Measurements from ENCODE around the gene TMEM30A. TPM values are rescaled to one million over a fixed set of nuclear protein-coding genes. Genes with fewer than 3 reads are reported as not detected.

Gene TMEM30A
- total and polyA plus RNA-seq, 2 donors (not counting 3 experiments of a cell fraction or from before 2014, with no cell fraction given), result 42.2 to 197 TPM

GRCh38 chr6:75275067-75275466, 9.5 kb downstream of the TMEM30A start:
- POLR2A ChIA-PET, result interaction anchor here (1.2 kb wide), 1 partner anchor 10 kb away, joined by 6 read pairs; the partner anchor contains the start of gene TMEM30A

GRCh38 chr6:75273009-75273408, 11.6 kb downstream of the TMEM30A start:
- dilution Hi-C loops (cut with MboI; ENCODE audit: extremely low pct_ligation_motif_present, low sequenced_read_pairs) (no loop called here), intact Hi-C loops (cut with micrococcal nuclease) (no loop called here)
- Histone ChIP-seq H3K79me2 (ENCODE audit: control insufficient read depth, insufficient read depth, low read length) (peaks cover 93% of the 10 kb centered on the region), H3K27me3 (ENCODE audit: control insufficient read depth in 2 of 2, insufficient read depth in 2 of 2, low read length in 2 of 2) (no peaks in the 10 kb centered on the region), H3K4me3 (replicated peaks in 1 of 3; ENCODE audit: insufficient read depth in 1 of 3, low read depth in 1 of 3, low read length in 3 of 3) (no peak overlapping the region), H3K27ac (ENCODE audit: insufficient read depth, low read depth, low read length) (no peak overlapping the region), H3K9me1 (replicated peaks; ENCODE audit: control insufficient read depth, extremely low read depth, insufficient read depth, low read length) (no peaks in the 10 kb centered on the region), H3K4me1 (ENCODE audit: control insufficient read depth, extremely low read depth, insufficient read depth, low read length) (peaks cover 23% of the 10 kb centered on the region), H4K20me1 (replicated peaks; ENCODE audit: control insufficient read depth, extremely low read depth, insufficient read depth, low read length) (no peaks in the 10 kb centered on the region), H2AFZ (ENCODE audit: low read depth, low read length) (no peak overlapping the region), H3K9me3 (replicated peaks; ENCODE audit: control insufficient read depth, insufficient read depth, low read length) (peaks cover 2% of the 10 kb centered on the region), H3K9ac (replicated peaks; ENCODE audit: extremely low read depth, insufficient read depth, low read length) (no peak overlapping the region), H3K36me3 (ENCODE audit: control insufficient read depth in 2 of 2, extremely low read depth in 1 of 2, insufficient read depth in 2 of 2, low read length in 2 of 2) (peaks cover 0 to 6% of the 10 kb centered on the region in 2 experiments), H3K4me2 (ENCODE audit: insufficient read depth, low read length) (no peak overlapping the region)
- no TSS peak for BruUV-seq (replicated peaks)
- no peak for FAIRE-seq
- POLR2A ChIA-PET, result no interaction called here
- no peak for DNase-seq (ENCODE audit: low read depth, low spot score)
- no peak for TF ChIP-seq POLR2AphosphoS5 (IDR thresholded peaks at IDR 0.05; ENCODE audit: insufficient read depth, low read depth, low read length)
- CTCF ChIA-PET, result no interaction called here

More at GRCh38 chr6:75275067-75275466, 9.5 kb downstream of the TMEM30A start:
- CTCF ChIA-PET, result interaction anchor here (1.3 to 1.8 kb wide), 3 partner anchors 8 to 22 kb away, joined by 3 to 7 read pairs (median 6); no protein-coding TSS in a partner anchor
- Histone ChIP-seq H3K4me2 (ENCODE audit: insufficient read depth, low read length) (no peak overlapping the region), H3K4me3 (replicated peaks in 1 of 3; ENCODE audit: insufficient read depth in 1 of 3, low read depth in 1 of 3, low read length in 3 of 3) (no peak overlapping the region), H4K20me1 (replicated peaks; ENCODE audit: control insufficient read depth, extremely low read depth, insufficient read depth, low read length) (peaks cover 2% of the 10 kb centered on the region), H3K36me3 (ENCODE audit: control insufficient read depth in 2 of 2, extremely low read depth in 1 of 2, insufficient read depth in 2 of 2, low read length in 2 of 2) (peaks cover 0 to 6% of the 10 kb centered on the region in 2 experiments), H3K27me3 (ENCODE audit: control insufficient read depth in 2 of 2, insufficient read depth in 2 of 2, low read length in 2 of 2) (no peaks in the 10 kb centered on the region), H3K9ac (replicated peaks; ENCODE audit: extremely low read depth, insufficient read depth, low read length) (no peak overlapping the region), H3K79me2 (ENCODE audit: control insufficient read depth, insufficient read depth, low read length) (peaks cover 97% of the 10 kb centered on the region), H3K9me1 (replicated peaks; ENCODE audit: control insufficient read depth, extremely low read depth, insufficient read depth, low read length) (no peaks in the 10 kb centered on the region), H3K27ac (ENCODE audit: insufficient read depth, low read depth, low read length) (no peak overlapping the region), H3K4me1 (ENCODE audit: control insufficient read depth, extremely low read depth, insufficient read depth, low read length) (peaks cover 35% of the 10 kb centered on the region), H3K9me3 (replicated peaks; ENCODE audit: control insufficient read depth, insufficient read depth, low read length) (peaks cover 2% of the 10 kb centered on the region), H2AFZ (ENCODE audit: low read depth, low read length) (no peak overlapping the region)
- DNase-seq (ENCODE audit: low read depth, low spot score) (peak; percentile 47), FAIRE-seq (no peak)
- BruUV-seq (replicated peaks), result no TSS peak
- intact Hi-C loops (cut with micrococcal nuclease) (no loop called here), dilution Hi-C loops (cut with MboI; ENCODE audit: extremely low pct_ligation_motif_present, low sequenced_read_pairs) (no loop called here)
- TF ChIP-seq FOS (IDR thresholded peaks at IDR 0.05; ENCODE audit: borderline replicate concordance, insufficient read depth, low read length) (peak; percentile 43), MYC (IDR thresholded peaks at IDR 0.05; ENCODE audit: low read depth, low read length) (no peak), EZH2 (IDR thresholded peaks at IDR 0.05; ENCODE audit: borderline replicate concordance, low read depth, low read length, severe bottlenecking) (no peak), POLR2AphosphoS5 (IDR thresholded peaks at IDR 0.05; ENCODE audit: insufficient read depth, low read depth, low read length) (no peak), MAX (IDR thresholded peaks at IDR 0.05; ENCODE audit: insufficient read depth, insufficient read length) (no peak), POLR2A (IDR thresholded peaks at IDR 0.05; ENCODE audit: low read depth, low read length) (no peak)

Data from endothelial cell of umbilical vein (primary cell).